ENCODE measurements around the gene STX16.
A peak's percentile ranks its signal among the peaks of the same experiment; 100 is the strongest.

Gene STX16

GRCh38 chr20:58619077-58619863, 31.8 kb upstream of the STX16 start:
- DNase-seq = peak; percentile 66 to 69

- peak in 1 of 2 experiments; percentile 37 for DNase-seq
Observed at GRCh38 chr20:58619864-58620431, 31.1 kb upstream of the STX16 start.

- peak in 1 of 2 experiments; percentile 21 for DNase-seq
Observed at GRCh38 chr20:58621906-58622548, 29.1 kb upstream of the STX16 start.

GRCh38 chr20:58622671-58623578, 28.2 kb upstream of the STX16 start:
- no peak for DNase-seq

GRCh38 chr20:58623579-58624473, 27.3 kb upstream of the STX16 start:
- peak in 1 of 2 experiments; percentile 44 for DNase-seq

- no peak for DNase-seq
Observed at GRCh38 chr20:58624687-58625086, 26.4 kb upstream of the STX16 start.

- no peak for DNase-seq
Observed at GRCh38 chr20:58625585-58625984, 25.5 kb upstream of the STX16 start.

GRCh38 chr20:58626051-58626450, 25.0 kb upstream of the STX16 start:
- no peak for DNase-seq

GRCh38 chr20:58627212-58628072, 23.6 kb upstream of the STX16 start:
- no peak for DNase-seq

GRCh38 chr20:58628491-58629214, 22.4 kb upstream of the STX16 start:
- no peak for DNase-seq

- no peak for DNase-seq
Observed at GRCh38 chr20:58629215-58629580, 21.9 kb upstream of the STX16 start.

GRCh38 chr20:58630063-58630462, 21.0 kb upstream of the STX16 start:
- no peak for DNase-seq

- no peak for DNase-seq
Observed at GRCh38 chr20:58633161-58634053, 17.7 kb upstream of the STX16 start.

- no peak for DNase-seq
Observed at GRCh38 chr20:58634059-58634458, 17.0 kb upstream of the STX16 start.

- no peak for DNase-seq
Observed at GRCh38 chr20:58634521-58635278, 16.4 kb upstream of the STX16 start.

- DNase-seq = no peak
Observed at GRCh38 chr20:58635279-58635665, 15.8 kb upstream of the STX16 start.

GRCh38 chr20:58636396-58636982, 14.6 kb upstream of the STX16 start:
- DNase-seq = no peak

- no peak for DNase-seq
Observed at GRCh38 chr20:58636983-58637421, 14.1 kb upstream of the STX16 start.

Measured in SHP77 (cell line).